Upper lobe of left lung (tissue), 4 donors: ENCODE results near the gene CES2.

ENCODE experiments used
- EP300 ChIP-seq, 4 donors: sonication (generic); formaldehyde crosslinking; IDR thresholded peaks; one replicate each; pipeline ENCODE4 v1.5.1; 2017; ENCODE audit warnings: antibody characterized with exemption in 4 of 4, control low read depth in 2 of 4
- POLR2A ChIP-seq, 4 donors: fragments of 450-650 bp; IDR thresholded peaks; one replicate each; pipeline ENCODE4 v1.5.1; 2016 to 2017; ENCODE audit warnings: antibody characterized with exemption in 4 of 4, mild to moderate bottlenecking in 2 of 4
- POLR2AphosphoS5 ChIP-seq, 2 donors: sonication (generic); formaldehyde crosslinking; IDR thresholded peaks; one replicate each; pipeline ENCODE4 v1.5.1; 2017; ENCODE audit warnings: antibody characterized with exemption in 2 of 2
- TF ChIP-seq, protein P1 (sequence below), 6 experiments: fragments of 450-650 bp in 4 of 6; fragments of 200-600 bp in 2 of 6; sonication (generic) in 2 of 6; IDR thresholded peaks; one replicate each; pipeline ENCODE4 v1.5.1; 2016 to 2019; ENCODE audit warnings: antibody characterized with exemption in 6 of 6

DNA sequence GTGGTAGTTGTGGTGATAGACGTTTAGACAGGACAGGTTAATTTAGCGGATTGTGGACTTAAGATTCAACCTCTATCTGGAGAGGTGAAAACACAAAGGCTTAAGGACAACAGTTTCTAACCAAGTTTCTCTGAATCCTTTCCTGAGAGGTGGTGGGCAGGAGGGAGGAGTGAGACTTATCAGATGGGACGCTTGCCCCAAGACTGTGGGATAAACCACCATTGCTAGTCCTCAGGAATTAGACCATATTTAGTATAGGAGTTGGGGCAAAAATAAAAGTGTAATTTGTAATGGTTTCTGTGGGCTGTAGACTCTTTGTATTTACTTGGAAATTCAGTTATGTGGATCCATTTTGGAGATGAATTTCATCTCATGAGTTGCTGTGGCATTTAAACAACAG lies 48.4 kb upstream of the CES2 start:
- TF ChIP-seq, protein P1, sequence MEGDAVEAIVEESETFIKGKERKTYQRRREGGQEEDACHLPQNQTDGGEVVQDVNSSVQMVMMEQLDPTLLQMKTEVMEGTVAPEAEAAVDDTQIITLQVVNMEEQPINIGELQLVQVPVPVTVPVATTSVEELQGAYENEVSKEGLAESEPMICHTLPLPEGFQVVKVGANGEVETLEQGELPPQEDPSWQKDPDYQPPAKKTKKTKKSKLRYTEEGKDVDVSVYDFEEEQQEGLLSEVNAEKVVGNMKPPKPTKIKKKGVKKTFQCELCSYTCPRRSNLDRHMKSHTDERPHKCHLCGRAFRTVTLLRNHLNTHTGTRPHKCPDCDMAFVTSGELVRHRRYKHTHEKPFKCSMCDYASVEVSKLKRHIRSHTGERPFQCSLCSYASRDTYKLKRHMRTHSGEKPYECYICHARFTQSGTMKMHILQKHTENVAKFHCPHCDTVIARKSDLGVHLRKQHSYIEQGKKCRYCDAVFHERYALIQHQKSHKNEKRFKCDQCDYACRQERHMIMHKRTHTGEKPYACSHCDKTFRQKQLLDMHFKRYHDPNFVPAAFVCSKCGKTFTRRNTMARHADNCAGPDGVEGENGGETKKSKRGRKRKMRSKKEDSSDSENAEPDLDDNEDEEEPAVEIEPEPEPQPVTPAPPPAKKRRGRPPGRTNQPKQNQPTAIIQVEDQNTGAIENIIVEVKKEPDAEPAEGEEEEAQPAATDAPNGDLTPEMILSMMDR (IDR thresholded peaks at IDR 0.05), result no peak
- TF ChIP-seq POLR2AphosphoS5 (IDR thresholded peaks at IDR 0.05), result no peak
- no peak for TF ChIP-seq POLR2A (IDR thresholded peaks at IDR 0.05)
- no peak for TF ChIP-seq EP300 (IDR thresholded peaks at IDR 0.05)
